HK-2 (cell line): Measurements from ENCODE around the gene ATP2A1.

Source experiments
- DNase-seq: peaks from one replicate; pipeline ENCODE4 v3.0.0-alpha.2; 2018; ENCODE audit not compliant: unreplicated experiment

ATP2A1 gene

DNA sequence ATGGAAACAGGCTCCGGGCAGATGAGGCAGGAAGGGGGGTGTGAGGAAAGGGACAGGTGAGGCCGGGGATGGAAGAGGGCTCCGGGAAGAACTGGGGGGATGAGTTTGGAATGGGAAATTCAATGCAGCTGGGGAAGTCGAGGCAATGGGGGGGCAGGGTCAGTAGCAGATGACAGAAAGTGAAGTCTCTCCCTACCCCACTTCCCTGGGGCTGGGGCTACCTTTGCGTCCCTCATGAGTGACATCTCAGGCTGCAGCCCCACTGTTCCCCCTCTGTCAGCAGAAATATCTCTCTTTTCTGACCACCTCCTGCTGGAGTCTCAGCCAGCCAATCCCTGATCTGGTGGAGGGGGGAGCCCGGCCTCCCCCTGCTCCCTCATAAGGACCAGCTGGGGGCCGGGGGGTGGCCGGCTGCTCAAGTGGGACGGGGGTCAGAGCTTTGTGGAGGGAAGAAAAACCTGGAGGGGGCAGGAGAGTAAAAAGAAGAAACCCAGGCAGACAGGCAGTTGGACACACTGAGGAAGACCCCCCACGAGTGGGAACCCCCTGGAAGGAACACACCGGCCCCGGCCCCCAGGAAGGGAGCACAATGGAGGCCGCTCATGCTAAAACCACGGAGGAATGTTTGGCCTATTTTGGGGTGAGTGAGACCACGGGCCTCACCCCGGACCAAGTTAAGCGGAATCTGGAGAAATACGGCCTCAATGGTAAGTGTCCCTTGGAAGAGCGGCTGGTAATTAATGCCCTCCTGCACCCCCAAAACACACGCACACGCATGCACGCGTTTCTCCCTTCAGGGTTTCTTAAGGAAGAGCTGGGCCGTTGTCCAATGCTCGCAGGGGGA, at the start of gene ATP2A1:
ATP2A1 (plus strand) TSS at position 406 of the 844 bp plus-strand sequence; CDS start at position 590, 184 bp downstream.
- DNase-seq = no peak

DNA sequence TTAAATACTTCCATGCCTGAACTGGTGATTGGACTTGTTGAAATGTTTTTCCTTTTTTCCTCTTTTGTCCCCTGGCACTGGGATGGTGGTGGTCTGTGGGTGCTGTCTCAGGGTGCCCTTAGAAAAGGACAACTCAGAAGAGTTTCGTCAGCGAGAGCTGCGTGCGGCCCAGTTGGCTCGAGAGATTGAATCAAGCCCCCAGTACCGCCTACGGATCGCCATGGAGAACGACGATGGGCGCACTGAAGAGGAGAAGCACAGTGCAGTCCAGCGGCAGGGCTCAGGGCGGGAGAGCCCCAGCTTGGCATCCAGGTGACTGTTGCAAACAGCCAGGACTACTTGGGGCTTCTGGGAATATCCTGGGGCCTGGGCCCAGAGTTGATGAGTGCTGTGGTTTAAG, 48.5 kb upstream of the ATP2A1 start:
- DNase-seq = no peak

DNA sequence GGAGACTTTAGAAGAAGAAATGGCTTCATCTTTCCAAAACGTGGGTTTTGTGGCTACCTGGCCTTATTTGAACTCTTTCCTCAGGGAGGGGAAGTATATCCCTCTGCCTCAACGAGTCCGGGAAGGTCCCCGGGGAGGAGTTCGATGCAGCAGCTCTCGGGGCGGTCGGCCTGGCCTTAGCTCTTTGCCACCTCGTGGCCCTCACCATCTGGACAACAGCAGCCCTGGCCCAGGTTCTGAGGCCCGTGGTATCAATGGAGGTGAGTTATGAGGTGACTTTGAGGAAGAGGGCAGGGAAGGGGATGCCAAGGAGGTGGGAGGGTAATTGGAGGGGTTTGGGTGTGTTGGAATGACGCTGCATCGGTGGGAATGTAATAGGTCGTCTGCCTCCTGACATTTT, 47.8 kb upstream of the ATP2A1 start:
- no peak for DNase-seq

DNA sequence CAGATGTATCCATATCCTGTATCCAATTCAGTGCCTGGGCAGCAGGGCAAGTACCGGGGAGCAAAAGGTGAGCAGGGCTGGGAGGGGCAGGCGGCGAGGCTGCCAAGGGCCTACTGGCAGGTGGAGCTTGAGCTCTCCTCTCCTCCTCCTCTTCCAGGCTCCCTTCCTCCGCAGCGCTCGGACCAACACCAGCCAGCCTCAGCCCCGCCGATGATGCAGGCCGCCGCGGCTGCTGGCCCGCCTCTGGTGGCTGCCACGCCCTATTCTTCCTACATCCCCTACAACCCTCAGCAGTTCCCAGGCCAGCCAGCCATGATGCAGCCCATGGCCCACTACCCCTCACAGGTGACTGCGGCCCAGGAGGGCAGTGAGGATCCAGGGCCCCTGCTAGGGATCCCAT, 43.9 kb upstream of the ATP2A1 start:
- no peak for DNase-seq

DNA sequence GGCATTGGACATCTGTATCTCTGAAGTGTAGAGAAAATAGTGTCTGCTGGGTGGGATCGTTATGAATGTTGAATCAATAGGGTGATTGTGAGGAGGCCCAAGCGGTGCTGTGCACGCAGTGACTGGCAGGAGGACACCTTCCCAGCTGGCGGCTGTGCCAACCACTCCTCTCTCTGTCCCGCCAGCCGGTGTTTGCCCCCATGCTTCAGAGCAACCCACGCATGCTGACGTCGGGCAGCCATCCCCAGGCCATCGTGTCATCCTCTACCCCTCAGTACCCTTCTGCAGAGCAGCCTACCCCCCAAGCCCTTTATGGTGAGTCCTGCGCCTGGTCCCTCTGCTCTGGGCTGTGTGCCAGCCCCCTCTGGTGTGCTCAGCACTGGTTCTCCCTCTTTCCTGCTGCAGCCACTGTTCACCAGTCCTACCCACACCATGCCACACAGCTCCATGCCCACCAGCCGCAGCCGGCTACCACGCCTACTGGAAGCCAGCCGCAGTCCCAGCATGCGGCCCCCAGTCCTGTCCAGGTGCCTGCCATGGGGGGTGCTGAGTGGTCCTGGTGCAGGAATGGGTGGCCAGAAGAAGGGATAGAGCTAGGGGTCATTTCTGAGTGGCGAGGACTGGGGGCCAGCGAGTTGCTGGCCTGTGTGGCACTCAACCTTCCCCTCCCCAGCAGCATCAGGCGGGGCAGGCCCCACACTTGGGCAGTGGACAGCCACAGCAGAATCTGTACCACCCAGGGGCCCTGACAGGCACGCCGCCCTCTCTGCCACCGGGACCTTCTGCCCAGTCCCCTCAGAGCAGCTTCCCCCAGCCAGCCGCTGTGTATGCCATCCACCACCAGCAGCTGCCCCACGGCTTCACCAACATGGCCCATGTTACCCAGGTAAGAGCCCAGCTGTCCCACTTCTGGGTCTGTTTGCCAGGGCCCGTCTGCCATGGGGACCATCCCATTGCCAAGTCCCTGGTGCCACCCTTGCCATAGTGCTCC, 43.1 kb upstream of the ATP2A1 start:
- DNase-seq = no peak

DNA sequence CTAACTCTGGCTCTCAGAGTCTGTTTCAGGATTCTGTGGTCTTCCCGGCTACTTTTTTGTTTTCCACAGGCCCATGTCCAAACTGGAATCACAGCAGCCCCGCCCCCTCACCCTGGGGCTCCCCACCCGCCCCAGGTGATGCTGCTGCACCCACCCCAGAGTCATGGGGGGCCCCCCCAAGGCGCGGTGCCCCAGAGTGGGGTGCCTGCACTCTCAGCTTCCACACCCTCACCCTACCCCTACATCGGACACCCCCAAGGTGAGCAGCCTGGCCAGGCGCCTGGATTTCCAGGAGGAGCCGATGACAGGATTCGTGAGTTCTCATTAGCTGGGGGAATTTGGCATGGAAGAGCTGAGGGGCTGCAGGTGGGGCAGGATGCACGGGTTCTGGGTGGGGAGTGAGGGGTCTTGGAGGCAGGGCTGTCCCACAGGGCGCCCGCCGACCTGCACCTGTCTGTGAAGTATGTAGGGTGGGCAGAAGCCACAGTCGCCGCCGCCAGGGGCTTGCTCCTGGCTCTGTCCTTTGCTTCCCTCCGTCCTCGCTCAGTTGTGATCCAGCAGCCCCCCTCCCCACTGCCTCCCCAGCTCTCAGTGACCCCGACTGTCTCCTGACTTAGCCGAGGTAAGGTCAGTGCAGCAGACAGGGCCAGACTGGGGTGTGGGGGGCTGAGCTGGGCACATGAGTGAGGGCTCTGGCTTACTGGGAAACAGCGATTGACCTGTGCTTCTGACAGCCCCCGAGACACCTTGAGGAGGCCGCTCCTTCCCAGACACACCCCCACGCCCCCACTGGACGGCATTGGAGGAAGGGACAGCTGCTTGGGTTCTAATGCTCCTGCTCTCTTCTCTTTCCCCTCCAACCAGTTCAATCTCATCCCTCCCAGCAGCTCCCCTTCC, 42.2 kb upstream of the ATP2A1 start:
- DNase-seq = no peak

DNA sequence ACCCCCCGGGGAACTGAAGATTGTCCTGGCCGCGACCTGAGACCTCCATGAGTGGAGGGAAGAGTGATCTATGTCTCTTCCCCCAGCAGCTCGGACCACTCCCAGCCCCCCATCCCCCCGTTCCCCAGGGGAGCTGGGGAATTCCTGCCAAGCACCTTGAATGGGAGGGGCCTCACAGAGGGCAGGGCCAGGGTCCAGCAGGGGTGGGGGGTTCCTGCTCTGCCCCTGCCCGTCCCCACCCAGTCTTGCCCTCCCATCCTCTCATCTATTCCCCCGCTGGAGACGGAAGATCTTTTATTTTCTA, 41.6 kb upstream of the ATP2A1 start:
- no peak for DNase-seq

DNA sequence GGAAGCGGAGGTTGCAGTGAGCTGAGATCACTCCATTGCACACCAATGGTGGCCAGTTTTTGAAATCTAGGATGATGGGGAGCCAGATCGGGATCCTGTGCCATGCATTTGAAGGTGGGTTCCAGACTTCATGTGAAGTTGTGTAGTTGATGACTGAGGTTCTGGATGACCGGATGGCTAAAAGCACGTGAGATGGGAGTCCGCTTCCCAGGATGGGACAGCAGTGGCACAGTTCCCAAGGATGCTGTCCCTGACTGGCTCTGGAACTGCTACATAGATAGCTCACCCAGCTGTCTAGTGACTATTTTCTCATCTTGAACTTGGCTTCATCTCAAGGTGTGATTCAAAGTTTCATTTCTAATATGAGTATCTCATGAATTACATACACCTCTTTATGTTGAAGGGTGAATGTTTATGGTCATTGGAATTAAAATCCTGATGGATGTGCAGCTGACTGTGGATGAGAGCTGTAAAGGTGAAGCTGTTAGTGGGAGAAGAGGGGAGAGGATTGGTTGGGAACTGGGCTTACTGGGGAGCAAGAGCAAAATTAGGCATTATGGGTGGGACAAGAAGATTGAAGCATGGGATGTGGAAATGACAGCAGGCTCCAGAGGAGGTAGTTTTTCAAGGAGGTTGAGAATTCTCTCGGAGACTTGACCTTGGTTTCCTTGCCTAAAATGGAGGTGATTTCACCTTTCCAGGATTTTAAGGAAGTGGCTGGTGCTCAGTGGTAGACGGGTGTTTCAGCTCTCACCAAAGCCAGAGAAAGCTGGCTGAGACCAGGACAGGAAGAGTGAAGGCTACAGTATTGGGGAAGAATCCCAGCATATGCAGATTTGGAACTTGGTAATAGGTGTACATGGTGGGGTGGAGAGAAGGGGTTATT, 40.4 kb upstream of the ATP2A1 start:
- DNase-seq = no peak

DNA sequence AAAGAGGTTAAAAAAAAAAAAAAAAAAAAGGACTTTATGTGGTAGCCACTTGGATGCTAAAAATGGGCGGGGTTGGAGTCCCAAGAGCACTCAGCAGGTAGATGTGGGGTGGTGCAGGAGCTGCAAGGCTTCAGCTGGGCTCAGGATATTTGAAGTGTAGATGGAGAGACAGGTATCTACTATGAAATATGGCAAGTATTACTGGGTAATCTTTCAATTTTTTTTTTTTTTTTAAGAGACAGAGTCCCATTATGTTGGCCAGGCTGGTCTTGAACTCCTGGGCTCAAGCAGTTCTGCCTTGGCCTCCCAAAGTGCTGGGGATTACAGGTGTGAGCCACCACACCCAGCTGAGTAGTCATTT, 39.8 kb upstream of the ATP2A1 start:
- no peak for DNase-seq

DNA sequence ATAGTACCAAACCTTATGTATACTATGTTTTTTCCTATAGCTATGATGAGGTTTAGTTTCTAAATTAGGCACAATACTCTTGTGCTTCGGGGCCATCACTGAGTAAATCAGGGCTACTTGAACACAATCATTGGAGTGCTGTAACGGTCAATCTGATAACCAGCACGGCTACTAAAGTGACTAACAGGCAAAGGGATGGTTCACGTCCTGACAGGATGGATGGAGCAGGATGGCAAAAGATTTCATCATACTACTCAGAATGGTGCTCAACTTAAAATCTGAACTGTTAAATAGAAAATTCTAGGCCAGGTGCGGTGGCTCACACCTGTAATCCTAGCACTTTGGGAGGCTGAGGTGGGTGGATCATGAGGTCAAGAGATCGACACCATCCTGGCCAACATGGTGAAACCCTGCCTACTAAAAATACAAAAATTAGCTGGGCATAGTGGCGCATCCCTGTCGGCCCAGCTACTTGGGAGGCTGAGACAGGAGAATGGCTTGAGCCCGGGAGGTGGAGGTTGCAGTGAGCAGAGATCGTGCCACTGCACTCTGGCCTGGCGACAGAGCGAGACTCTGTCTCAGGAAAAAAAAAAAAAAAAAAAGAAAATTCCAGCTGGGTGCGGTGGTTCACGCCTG, 39.2 kb upstream of the ATP2A1 start:
- DNase-seq = no peak

DNA sequence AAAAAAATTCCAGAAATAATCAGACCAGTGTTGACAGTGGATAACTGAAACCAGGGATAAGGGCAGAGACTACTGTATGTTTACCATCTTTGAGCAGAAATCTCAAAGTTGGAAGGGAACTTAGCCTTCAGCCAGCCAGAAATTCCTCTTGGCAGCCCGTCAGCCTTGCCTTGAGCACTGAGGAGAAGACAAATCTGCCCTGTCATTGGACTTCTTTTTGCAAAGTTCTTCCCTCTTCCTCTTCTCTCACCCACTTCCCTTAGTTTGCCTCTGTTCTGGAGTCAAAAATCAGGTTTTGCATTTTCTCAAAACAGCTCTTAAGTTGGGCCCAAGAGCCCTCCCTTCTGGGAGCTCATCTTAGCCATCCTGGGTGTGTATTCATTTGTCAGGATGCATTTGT, 38.4 kb upstream of the ATP2A1 start:
- no peak for DNase-seq

DNA sequence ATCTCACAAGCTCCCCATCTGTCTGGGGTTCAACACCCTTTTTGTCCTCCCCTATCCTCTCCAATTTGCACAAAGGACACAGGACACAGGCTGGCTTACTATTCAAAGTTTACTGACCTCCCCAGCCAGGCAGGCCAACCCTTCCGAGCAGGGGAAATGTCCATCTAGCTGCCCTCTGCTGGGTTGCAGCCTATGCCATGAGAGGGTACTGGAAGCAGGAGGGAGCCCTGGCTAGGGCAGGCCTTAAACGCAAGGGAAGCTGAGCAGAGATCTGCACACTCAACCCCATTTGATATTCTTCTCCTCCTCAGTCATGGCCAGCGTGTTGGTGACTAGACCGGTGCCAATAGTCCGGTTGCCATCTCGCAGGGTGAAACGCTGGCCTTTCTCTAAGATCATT, 35.6 kb upstream of the ATP2A1 start:
- no peak for DNase-seq

DNA sequence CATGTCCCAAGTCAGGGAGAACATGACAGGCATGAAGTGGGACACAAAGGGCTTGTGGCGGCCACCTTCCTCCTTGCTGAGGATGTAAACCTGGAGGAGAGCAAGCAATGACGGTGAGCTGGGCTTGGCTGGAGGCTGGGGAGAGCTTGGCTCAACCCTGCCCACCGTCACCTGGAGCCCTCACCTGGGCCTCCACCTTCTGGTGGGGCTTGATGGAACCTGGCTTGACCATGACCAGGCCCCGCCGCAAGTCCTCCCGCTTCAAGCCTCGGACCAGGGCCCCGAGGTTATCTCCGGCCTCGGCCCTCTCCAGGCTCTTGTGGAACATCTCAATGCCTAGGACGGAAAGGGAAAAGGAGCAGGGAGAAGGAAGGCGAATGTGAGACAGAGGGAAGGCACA, 34.5 kb upstream of the ATP2A1 start:
- DNase-seq = no peak

DNA sequence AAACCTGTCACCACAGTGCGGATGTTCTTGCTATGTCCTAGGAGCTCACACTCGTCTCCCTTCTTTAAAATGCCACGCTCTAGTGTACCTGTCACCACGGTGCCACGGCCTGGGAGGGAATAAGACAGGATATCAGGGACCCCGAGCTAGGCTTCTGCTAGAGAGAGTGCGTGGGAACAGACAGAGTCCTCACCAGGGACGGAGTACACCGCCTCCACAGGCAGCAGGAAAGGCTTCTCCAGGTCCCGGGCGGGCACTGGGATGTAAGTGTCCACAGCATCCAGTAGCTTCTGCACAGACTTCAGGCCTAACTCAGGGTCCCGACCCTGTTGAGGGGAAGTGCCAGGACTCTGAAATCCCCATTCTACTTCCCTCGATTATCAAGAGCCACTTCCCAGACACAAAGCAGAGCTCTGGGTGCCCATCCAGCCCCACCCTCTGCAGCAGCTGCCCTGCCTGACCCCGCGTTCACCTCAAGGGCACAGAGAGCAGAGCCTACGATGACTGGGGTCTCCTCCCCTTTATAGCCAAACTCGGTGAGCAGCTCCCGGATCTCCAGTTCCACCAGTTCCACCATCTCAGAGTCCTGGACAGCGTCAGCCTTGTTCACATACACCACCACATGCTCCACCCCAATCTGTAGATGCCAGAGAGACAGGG, 33.9 kb upstream of the ATP2A1 start:
- no peak for DNase-seq

DNA sequence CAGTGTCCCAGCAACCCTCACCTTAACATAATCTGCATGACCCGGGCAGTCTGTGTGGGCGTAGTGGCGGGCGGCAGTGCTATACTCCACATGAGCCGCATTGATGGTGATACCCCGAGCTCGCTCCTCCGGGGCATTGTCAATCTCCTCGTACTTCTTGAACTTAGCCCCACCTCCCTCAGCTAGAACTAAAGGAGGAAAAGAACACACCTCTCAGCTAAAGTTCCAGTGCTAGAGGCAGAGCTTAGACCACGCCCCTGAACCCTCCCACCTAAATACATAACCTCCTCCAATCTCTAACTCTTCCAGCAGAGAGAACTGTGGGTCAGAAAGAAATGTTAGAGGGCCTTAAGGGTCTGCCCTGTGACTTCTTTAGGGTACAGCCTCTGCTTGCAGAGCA, 33.0 kb upstream of the ATP2A1 start:
- DNase-seq = no peak

DNA sequence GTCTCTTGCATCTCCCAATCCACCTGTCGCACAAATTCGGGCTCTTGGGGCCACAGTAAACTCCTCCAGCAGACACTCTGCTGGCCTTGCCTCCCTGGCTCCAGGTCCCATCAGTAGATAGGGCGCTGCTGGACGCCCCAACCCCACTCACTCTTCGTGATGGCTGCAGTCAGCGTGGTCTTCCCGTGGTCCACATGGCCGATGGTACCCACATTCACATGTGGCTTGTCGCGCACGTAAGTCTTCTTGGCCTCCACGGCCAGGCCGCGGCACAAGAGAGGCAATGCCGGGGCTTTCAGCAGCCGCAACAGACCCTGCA, 32.6 kb upstream of the ATP2A1 start:
- DNase-seq = no peak

DNA sequence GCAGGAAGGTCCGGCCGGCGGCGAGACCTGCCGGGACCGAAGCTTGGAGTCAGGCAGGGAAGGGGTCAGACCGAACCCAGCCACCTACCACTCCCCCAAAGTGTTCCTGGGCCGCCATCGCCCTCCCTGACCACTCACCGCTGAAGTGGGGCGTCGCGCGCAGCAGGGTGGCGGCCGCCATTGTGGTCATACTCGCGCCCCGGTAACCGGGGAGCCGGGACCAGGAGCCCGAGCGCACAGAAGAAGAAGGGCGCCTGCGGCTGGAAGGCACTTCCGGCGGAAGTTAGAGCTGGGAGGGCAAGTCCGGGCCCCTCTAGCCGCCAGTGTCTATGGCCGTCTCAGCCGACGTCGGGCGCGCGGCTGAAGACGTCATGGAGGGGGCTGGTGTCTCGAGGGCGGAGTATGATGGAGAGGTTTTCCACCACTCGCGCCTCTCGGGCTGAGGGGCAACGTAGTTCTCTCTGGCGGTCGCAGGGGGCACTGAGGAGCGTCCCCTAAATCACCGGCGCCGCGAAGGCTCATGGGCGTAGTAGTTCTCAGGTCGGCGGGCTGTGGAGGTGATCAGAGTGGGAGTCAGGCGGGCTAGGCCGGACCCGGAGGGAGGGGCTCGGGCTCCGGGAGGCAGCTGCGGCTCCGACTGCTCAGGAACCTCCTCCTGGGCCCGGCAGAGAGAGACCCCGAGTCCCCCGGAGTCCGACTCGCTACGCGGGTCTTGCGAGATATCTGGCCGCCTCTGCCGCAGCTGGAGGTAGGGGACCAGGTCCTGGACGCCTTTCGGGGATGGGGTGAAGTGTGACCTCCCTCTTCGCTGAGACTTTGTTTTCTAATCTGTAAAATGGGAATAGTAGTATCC, 32.0 kb upstream of the ATP2A1 start, which contains the start of gene TUFM:
TUFM (minus strand) TSS at position 269 of the 853 bp plus-strand sequence; CDS start at position 190, 79 bp downstream.
- peak; percentile 92 for DNase-seq

DNA sequence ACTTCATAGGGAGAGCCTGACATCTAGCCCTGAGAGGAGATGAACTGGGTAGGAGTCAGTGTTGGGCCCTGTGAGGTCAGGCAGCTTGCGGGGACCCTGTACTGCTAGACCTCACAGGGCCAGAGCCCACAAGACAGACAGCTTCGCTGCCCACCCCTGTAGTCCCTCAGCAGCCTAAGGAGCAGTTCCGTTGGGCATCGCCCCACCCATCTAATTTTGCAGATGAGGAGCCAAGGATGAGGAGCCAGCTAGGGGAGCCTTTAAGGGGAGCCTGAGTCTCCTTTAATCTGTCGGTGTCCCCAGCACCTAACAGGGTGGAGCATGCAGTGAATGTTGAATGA, 31.4 kb upstream of the ATP2A1 start:
- DNase-seq = no peak

DNA sequence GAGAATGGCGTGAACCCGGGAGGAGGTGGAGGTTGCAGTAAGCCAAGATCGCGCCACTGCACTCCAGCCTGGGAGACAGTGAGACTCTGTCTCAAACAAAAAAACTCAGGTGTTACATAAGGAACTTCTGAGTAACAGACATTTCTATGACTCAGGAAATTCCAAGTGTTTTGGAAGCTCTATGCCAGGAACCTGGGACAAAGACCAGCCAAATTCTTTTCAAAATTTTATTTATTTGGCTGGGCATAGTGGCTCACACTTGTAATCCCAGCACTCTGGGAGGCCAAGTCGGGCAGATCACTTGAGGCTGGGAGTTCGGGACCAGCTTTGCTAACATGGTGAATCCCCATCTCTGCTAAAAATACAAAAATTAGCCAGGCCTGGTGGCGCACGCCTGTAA, 19.9 kb upstream of the ATP2A1 start:
- DNase-seq = no peak
